DOHH2 (cell line): ENCODE data around the gene B3GALT5.

Source experiments
- H3F3A ChIP-seq: fragments of 200-600 bp; sonication (generic), shearing (Covaris generic); 2 replicates; pipeline ENCODE4 v1.6.0; 2016; ENCODE audit warnings: antibody characterized with exemption, mild to moderate bottlenecking; ENCODE audit not compliant: control insufficient read depth, insufficient read depth
- H3K27ac ChIP-seq: fragments of 200-600 bp; sonication (generic); 2 replicates; pipeline ENCODE4 v1.5.1; 2014; ENCODE audit warnings: low read depth, mild to moderate bottlenecking, low read length, moderate library complexity
- H3K27me3 ChIP-seq: fragments of 200-600 bp; sonication (generic); 2 replicates; pipeline ENCODE4 v1.6.1; 2014; ENCODE audit warnings: mild to moderate bottlenecking, low read length, mixed read lengths; ENCODE audit not compliant: control insufficient read depth
- H3K36me3 ChIP-seq: fragments of 200-600 bp; sonication (generic); 2 replicates; pipeline ENCODE4 v1.6.1; 2014; ENCODE audit warnings: mild to moderate bottlenecking, low read length, moderate library complexity, mixed read lengths; ENCODE audit not compliant: control insufficient read depth
- H3K4me1 ChIP-seq: fragments of 200-600 bp; sonication (generic); 2 replicates; pipeline ENCODE4 v1.6.1; 2014; ENCODE audit warnings: mild to moderate bottlenecking, low read length, mixed read lengths; ENCODE audit not compliant: control insufficient read depth
- H3K4me2 ChIP-seq: fragments of 200-600 bp; sonication (generic); 2 replicates; pipeline ENCODE4 v1.6.0; 2014; ENCODE audit warnings: mild to moderate bottlenecking, low read length, moderate library complexity
- H3K4me3 ChIP-seq: fragments of 200-600 bp; sonication (generic); 2 replicates; pipeline ENCODE4 v1.5.1; 2014; ENCODE audit warnings: mild to moderate bottlenecking, low read length, mixed read lengths
- H3K79me2 ChIP-seq: fragments of 200-600 bp; sonication (generic); 2 replicates; pipeline ENCODE4 v1.6.1; 2014; ENCODE audit warnings: mild to moderate bottlenecking, low read length, mixed read lengths; ENCODE audit not compliant: control insufficient read depth
- H3K9me2 ChIP-seq: fragments of 200-600 bp; sonication (generic); replicated peaks from 2 replicates; pipeline ENCODE4 v1.6.1; 2014; ENCODE audit warnings: mild to moderate bottlenecking, low read length, mixed read lengths; ENCODE audit not compliant: control insufficient read depth
- H3K9me3 ChIP-seq: fragments of 200-600 bp; sonication (generic); 2 replicates; pipeline ENCODE4 v1.6.1; 2014; ENCODE audit warnings: antibody characterized with exemption, low read length, mixed read lengths; ENCODE audit not compliant: control insufficient read depth, insufficient read depth
- H4K20me1 ChIP-seq: fragments of 200-600 bp; sonication (generic); 2 replicates; pipeline ENCODE4 v1.6.0; 2014; ENCODE audit warnings: low read depth, mild to moderate bottlenecking, antibody characterized with exemption, low read length, moderate library complexity; ENCODE audit not compliant: control insufficient read depth, insufficient read depth
- CTCF ChIP-seq: fragments of 200-600 bp; sonication (generic); IDR thresholded peaks from one replicate; pipeline ENCODE4 v1.5.1; 2014; ENCODE audit warnings: antibody characterized with exemption, mild to moderate bottlenecking, low read depth, low read length; ENCODE audit not compliant: poor library complexity, severe bottlenecking
- EZH2phosphoT487 ChIP-seq: fragments of 200-600 bp; sonication (generic); IDR thresholded peaks from 2 replicates; pipeline ENCODE4 v1.6.1; 2017; ENCODE audit warnings: borderline replicate concordance, mild to moderate bottlenecking, antibody characterized with exemption, low read length, moderate library complexity, mixed read lengths

The B3GALT5 gene

GRCh38 chr21:39620856-39621255 is 8.1 kb downstream of the B3GALT5 start:
- H4K20me1 ChIP-seq: no peaks in the 10 kb centered on the region
- no peaks in the 10 kb centered on the region for H3K79me2 ChIP-seq
- peaks cover 10% of the 10 kb centered on the region; the same call in 1 of the 2 replicates for H3K4me1 ChIP-seq
- no peaks in the 10 kb centered on the region for H3F3A ChIP-seq
- no peak overlapping the region for H3K4me3 ChIP-seq
- H3K4me2 ChIP-seq: no peak overlapping the region
- H3K36me3 ChIP-seq: no peaks in the 10 kb centered on the region
- no peak for TF ChIP-seq EZH2phosphoT487
- no peak for TF ChIP-seq CTCF
- H3K9me2 ChIP-seq: no peaks in the 10 kb centered on the region
- H3K27ac ChIP-seq: no peak overlapping the region
- H3K27me3 ChIP-seq: no peaks in the 10 kb centered on the region
- 0 out of 2 replicates have a peak, but pooled peaks cover 4% of the 10 kb centered on the region for H3K9me3 ChIP-seq

- Histone ChIP-seq H3F3A (no peaks in the 10 kb centered on the region), H3K4me3 (no peak overlapping the region), H3K27me3 (0 out of 2 replicates have a peak, but pooled peaks cover 3% of the 10 kb centered on the region), H3K27ac (no peak overlapping the region), H4K20me1 (no peaks in the 10 kb centered on the region), H3K9me2 (no peaks in the 10 kb centered on the region), H3K79me2 (no peaks in the 10 kb centered on the region), H3K4me1 (0 out of 2 replicates have a peak, but pooled peaks cover 3% of the 10 kb centered on the region), H3K9me3 (0 out of 2 replicates have a peak, but pooled peaks cover 4% of the 10 kb centered on the region), H3K36me3 (no peaks in the 10 kb centered on the region), H3K4me2 (no peak overlapping the region)
- TF ChIP-seq CTCF (no peak), EZH2phosphoT487 (no peak)
Measured at GRCh38 chr21:39625211-39625895, 12.6 kb downstream of the B3GALT5 start.

GRCh38 chr21:39628385-39628784 is 15.6 kb downstream of the B3GALT5 start:
- H3K9me3 ChIP-seq: 0 out of 2 replicates have a peak, but pooled peaks cover 4% of the 10 kb centered on the region
- TF ChIP-seq CTCF (no peak), EZH2phosphoT487 (no peak)

More at GRCh38 chr21:39628385-39628784, 15.6 kb downstream of the B3GALT5 start:
- Histone ChIP-seq H3K9me2 (no peaks in the 10 kb centered on the region), H3K27ac (no peak overlapping the region), H3F3A (no peaks in the 10 kb centered on the region), H3K4me3 (no peak overlapping the region), H3K27me3 (0 out of 2 replicates have a peak, but pooled peaks cover 3% of the 10 kb centered on the region), H3K4me2 (no peak overlapping the region), H3K36me3 (no peaks in the 10 kb centered on the region), H4K20me1 (no peaks in the 10 kb centered on the region), H3K4me1 (no peaks in the 10 kb centered on the region), H3K79me2 (no peaks in the 10 kb centered on the region)
